K562 (cell line): ENCODE measurements around the gene PRC1. TPM values are rescaled to one million over a fixed set of nuclear protein-coding genes. Genes with fewer than 3 reads are reported as not detected.

Experiments used
- CBFB ChIP-seq: sonication (generic); formaldehyde crosslinking; IDR thresholded peaks from 2 replicates; pipeline ENCODE4 v1.4.0; 2020; ENCODE audit warnings: mild to moderate bottlenecking, missing genetic modification reagents
- CREB1 ChIP-seq, 2 experiments: sonication (generic) in 1 of 2; formaldehyde crosslinking in 1 of 2; IDR thresholded peaks; 2 replicates each; pipeline versions ENCODE4 v1.6.1 to v1.8.0; 2012 to 2022; ENCODE audit warnings: inconsistent platforms in 1 of 2, mild to moderate bottlenecking in 1 of 2, missing genetic modification reagents in 1 of 2, moderate library complexity in 1 of 2
- CREB3 ChIP-seq: fragments of 450-650 bp; conservative IDR thresholded peaks from 2 replicates; pipeline ENCODE4 v1.6.1; 2016; ENCODE audit warnings: missing genetic modification characterization, low read depth, mild to moderate bottlenecking, missing compliant biosample characterization, moderate library complexity
- GATAD2B ChIP-seq: fragments of 450-650 bp; IDR thresholded peaks from 2 replicates; pipeline ENCODE4 v1.6.1; 2017; ENCODE audit warnings: mild to moderate bottlenecking, borderline replicate concordance
- HNRNPK ChIP-seq: fragments of 200-400 bp; formaldehyde crosslinking; IDR thresholded peaks from one replicate; pipeline ENCODE4 v1.6.1; 2018; ENCODE audit warnings: mild to moderate bottlenecking, low read depth, low read length; ENCODE audit not compliant: poor library complexity, severe bottlenecking
- MEIS2 ChIP-seq: fragments of 450-650 bp; IDR thresholded peaks from 2 replicates; pipeline ENCODE4 v1.6.1; 2014; ENCODE audit warnings: mild to moderate bottlenecking; ENCODE audit not compliant: partially characterized antibody
- NFIC ChIP-seq: fragments of 450-650 bp; IDR thresholded peaks from 2 replicates; pipeline ENCODE4 v1.6.1; 2017; ENCODE audit warnings: mild to moderate bottlenecking, inconsistent platforms
- NR3C1 ChIP-seq: sonication (generic); formaldehyde crosslinking; IDR thresholded peaks from 2 replicates; pipeline ENCODE4 v1.8.1; 2022; ENCODE audit warnings: missing genetic modification reagents
- NRF1 ChIP-seq, 2 experiments: fragments of 450-650 bp; IDR thresholded peaks in 1 of 2; conservative IDR thresholded peaks in 1 of 2; 2 replicates each; pipeline ENCODE4 v1.6.1; 2014; ENCODE audit warnings: mild to moderate bottlenecking in 2 of 2
- PBX2 ChIP-seq, 2 experiments: IDR thresholded peaks in 1 of 2; conservative IDR thresholded peaks in 1 of 2; 2 replicates each; pipeline ENCODE4 v1.6.1; 2016; ENCODE audit warnings: low read depth in 2 of 2, mild to moderate bottlenecking in 1 of 2, missing compliant biosample characterization in 1 of 2, missing genetic modification characterization in 1 of 2, moderate library complexity in 1 of 2
- TOE1 ChIP-seq, 2 experiments: fragments of 450-650 bp in 1 of 2; sonication (generic) in 1 of 2; formaldehyde crosslinking in 1 of 2; IDR thresholded peaks; 2 replicates each; pipeline versions ENCODE4 v1.7.1 to v1.8.0; 2016 to 2022; ENCODE audit warnings: borderline replicate concordance in 2 of 2, mild to moderate bottlenecking in 2 of 2, antibody characterized with exemption in 1 of 2, inconsistent platforms in 1 of 2, low read depth in 1 of 2, missing genetic modification reagents in 1 of 2, moderate library complexity in 1 of 2
- ZKSCAN3 ChIP-seq: fragments of 250-450 bp; sonication (Bioruptor Pico); IDR thresholded peaks from 2 replicates; pipeline ENCODE4 v1.4.0; 2020
- ZNF263 ChIP-seq: sonication (generic); formaldehyde crosslinking; IDR thresholded peaks from 2 replicates; pipeline ENCODE4 v1.8.0; 2022; ENCODE audit warnings: mild to moderate bottlenecking, missing genetic modification reagents, borderline replicate concordance
- ZNF316 ChIP-seq: fragments of 450-650 bp; IDR thresholded peaks from 2 replicates; pipeline ENCODE4 v1.6.1; 2016
- ZNF639 ChIP-seq, 2 experiments: fragments of 200-800 bp in 1 of 2; sonication (Bioruptor generic) in 1 of 2; sonication (generic) in 1 of 2; formaldehyde crosslinking in 1 of 2; IDR thresholded peaks in 1 of 2; conservative IDR thresholded peaks in 1 of 2; 2 replicates each; pipeline versions ENCODE4 v1.5.0 to v1.6.1; 2016 to 2020; ENCODE audit warnings: missing compliant biosample characterization in 1 of 2, missing genetic modification characterization in 1 of 2, missing genetic modification reagents in 1 of 2
- ZZZ3 ChIP-seq: fragments of 450-650 bp; IDR thresholded peaks from 2 replicates; pipeline ENCODE4 v1.6.1; 2016; ENCODE audit warnings: antibody characterized with exemption, mild to moderate bottlenecking, moderate library complexity
- polyA plus RNA-seq, 8 experiments: library from polyadenylated mRNA; depleted of rRNA in 4 of 8; stranded (reverse) in 5 of 8; unstranded in 3 of 8; fragments of >200 nt; fragmentation: Nextera tagmentation in 2 of 8; fragmentation: Illumina TruSeq in 1 of 8; extraction: Ambion mirVana in 2 of 8; extraction: Trizol in 1 of 8; gene quantifications; 2 replicates each; pipeline versions ENCODE4 v1.2.1 to v1.2.3, GENCODE V29; 2011 to 2014; ENCODE audit warnings: inconsistent platforms in 1 of 8, missing spikeins in 1 of 8
- total RNA-seq, 7 experiments: library from RNA; depleted of rRNA in 6 of 7; stranded (reverse); fragments of >200 nt in 6 of 7; fragmentation: Illumina TruSeq in 2 of 7; extraction: Trizol in 2 of 7; gene quantifications; 2 replicates each; pipeline versions ENCODE4 v1.2.1 to v1.2.3, GENCODE V29; 2011 to 2021; ENCODE audit warnings: low replicate concordance in 1 of 7
- TF ChIP-seq, protein P1 (sequence below): fragments of 450-650 bp; IDR thresholded peaks from 2 replicates; pipeline ENCODE4 v1.6.1; 2018; ENCODE audit not compliant: partially characterized antibody

The PRC1 gene
- total and polyA plus RNA-seq, 9 of the 15 experiments (the other 6 are each of a cell fraction or from before 2014, with no cell fraction given), result 156 to 391 (median 240) TPM

GRCh38 chr15:90932660-90932991 lies 61.7 kb downstream of the PRC1 start (continued):
- no peak for TF ChIP-seq CREB3 (tag)
- no peak for TF ChIP-seq PBX2 (CRISPR knock-in tag; IDR thresholded peaks at IDR 0.05; ENCODE audit: low read depth)
- no peak for TF ChIP-seq PBX2 (tag; conservative IDR thresholded peaks at IDR 0.05; ENCODE audit: low read depth)
- no peak for TF ChIP-seq HNRNPK
- TF ChIP-seq NR3C1, result no peak
- no peak for TF ChIP-seq CBFB (CRISPR knock-in tag)
- TF ChIP-seq CREB1 (IDR thresholded peaks at IDR 0.05), result no peak
- TF ChIP-seq CREB1 (CRISPR knock-in tag; IDR thresholded peaks at IDR 0.05), result 0 out of 2 replicates have a peak, but pooled peaks have one; percentile 10
- TF ChIP-seq ZZZ3, result no peak
- no peak for TF ChIP-seq ZKSCAN3 (CRISPR knock-in tag)
- TF ChIP-seq NFIC, result no peak
- TF ChIP-seq MEIS2, result no peak
- TF ChIP-seq GATAD2B, result no peak
- TF ChIP-seq ZNF639 (CRISPR knock-in tag; conservative IDR thresholded peaks at IDR 0.05 in 1 of 2, IDR thresholded peaks at IDR 0.05 in 1 of 2), result no peak
- no peak for TF ChIP-seq ZNF316
- TF ChIP-seq, protein P1, sequence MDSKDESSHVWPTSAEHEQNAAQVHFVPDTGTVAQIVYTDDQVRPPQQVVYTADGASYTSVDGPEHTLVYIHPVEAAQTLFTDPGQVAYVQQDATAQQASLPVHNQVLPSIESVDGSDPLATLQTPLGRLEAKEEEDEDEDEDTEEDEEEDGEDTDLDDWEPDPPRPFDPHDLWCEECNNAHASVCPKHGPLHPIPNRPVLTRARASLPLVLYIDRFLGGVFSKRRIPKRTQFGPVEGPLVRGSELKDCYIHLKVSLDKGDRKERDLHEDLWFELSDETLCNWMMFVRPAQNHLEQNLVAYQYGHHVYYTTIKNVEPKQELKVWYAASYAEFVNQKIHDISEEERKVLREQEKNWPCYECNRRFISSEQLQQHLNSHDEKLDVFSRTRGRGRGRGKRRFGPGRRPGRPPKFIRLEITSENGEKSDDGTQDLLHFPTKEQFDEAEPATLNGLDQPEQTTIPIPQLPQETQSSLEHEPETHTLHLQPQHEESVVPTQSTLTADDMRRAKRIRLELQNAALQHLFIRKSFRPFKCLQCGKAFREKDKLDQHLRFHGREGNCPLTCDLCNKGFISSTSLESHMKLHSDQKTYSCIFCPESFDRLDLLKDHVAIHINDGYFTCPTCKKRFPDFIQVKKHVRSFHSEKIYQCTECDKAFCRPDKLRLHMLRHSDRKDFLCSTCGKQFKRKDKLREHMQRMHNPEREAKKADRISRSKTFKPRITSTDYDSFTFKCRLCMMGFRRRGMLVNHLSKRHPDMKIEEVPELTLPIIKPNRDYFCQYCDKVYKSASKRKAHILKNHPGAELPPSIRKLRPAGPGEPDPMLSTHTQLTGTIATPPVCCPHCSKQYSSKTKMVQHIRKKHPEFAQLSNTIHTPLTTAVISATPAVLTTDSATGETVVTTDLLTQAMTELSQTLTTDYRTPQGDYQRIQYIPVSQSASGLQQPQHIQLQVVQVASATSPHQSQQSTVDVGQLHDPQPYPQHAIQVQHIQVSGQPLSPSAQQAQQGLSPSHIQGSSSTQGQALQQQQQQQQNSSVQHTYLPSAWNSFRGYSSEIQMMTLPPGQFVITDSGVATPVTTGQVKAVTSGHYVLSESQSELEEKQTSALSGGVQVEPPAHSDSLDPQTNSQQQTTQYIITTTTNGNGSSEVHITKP, result no peak
- peak; percentile 29 to 75 for TF ChIP-seq NRF1 (conservative IDR thresholded peaks at IDR 0.05 in 1 of 2, IDR thresholded peaks at IDR 0.05 in 1 of 2)
- no peak for TF ChIP-seq ZNF263
- TF ChIP-seq TOE1 (IDR thresholded peaks at IDR 0.05; ENCODE audit: borderline replicate concordance), result 0 out of 2 replicates have a peak, but pooled peaks have one; percentile 2
- TF ChIP-seq TOE1 (CRISPR knock-in tag; IDR thresholded peaks at IDR 0.05; ENCODE audit: borderline replicate concordance, low read depth), result no peak
